GM06990 (cell line): Measurements from ENCODE around the gene TBC1D9B.

Source experiments
- DNase-seq: peaks from one replicate; pipeline ENCODE4 v3.0.0-alpha.2; 2011; ENCODE audit not compliant: insufficient read length; ENCODE audit errors: extremely low read depth
- H3K27me3 ChIP-seq: replicated peaks from 2 replicates; pipeline ENCODE4 v1.6.0; 2011; ENCODE audit warnings: low read length; ENCODE audit not compliant: control insufficient read depth, insufficient read depth
- H3K36me3 ChIP-seq: 2 replicates; pipeline ENCODE4 v1.5.1; 2011; ENCODE audit warnings: low read length; ENCODE audit not compliant: control insufficient read depth, insufficient read depth
- H3K4me3 ChIP-seq: replicated peaks from 2 replicates; pipeline ENCODE4 v1.5.1; 2011; ENCODE audit warnings: low read depth, mild to moderate bottlenecking, control low read depth, low read length
- CTCF ChIP-seq: IDR thresholded peaks from 2 replicates; pipeline ENCODE4 v1.5.1; 2011; ENCODE audit warnings: low read length, control low read depth, mild to moderate bottlenecking, inconsistent platforms; ENCODE audit not compliant: insufficient read depth, poor library complexity, severe bottlenecking

Gene TBC1D9B

GRCh38 chr5:179822059-179822432 is 85.7 kb downstream of the TBC1D9B start:
- Histone ChIP-seq H3K36me3 (peaks cover 23% of the 10 kb centered on the region), H3K4me3 (peak overlapping the region; percentile 82), H3K27me3 (no peaks in the 10 kb centered on the region)
- TF ChIP-seq CTCF, result no peak
- DNase-seq, result no peak

GRCh38 chr5:179821298-179822058 is 86.2 kb downstream of the TBC1D9B start:
- DNase-seq, result peak; percentile 86
- TF ChIP-seq CTCF, result no peak

GRCh38 chr5:179820483-179821297 is 87.0 kb downstream of the TBC1D9B start, which contains the start of gene SQSTM1:
TSS of gene SQSTM1 (plus strand) at chr5:179820905. CDS start at chr5:179820937, 32 bp downstream.
- no peak for TF ChIP-seq CTCF
- DNase-seq, result peak; percentile 88
- Histone ChIP-seq H3K4me3 (peak within 1 kb of the TSS; percentile 82), H3K36me3 (peaks cover 16% of the 10 kb centered on the region), H3K27me3 (no peaks in the 10 kb centered on the region)

More at GRCh38 chr5:179821298-179822058, 86.2 kb downstream of the TBC1D9B start:
- Histone ChIP-seq H3K36me3 (peaks cover 20% of the 10 kb centered on the region), H3K4me3 (peak overlapping the region; percentile 82), H3K27me3 (no peaks in the 10 kb centered on the region)

- H3K36me3 ChIP-seq, result peaks cover 11% of the 10 kb centered on the region
- peak; percentile 57 for DNase-seq
- H3K4me3 ChIP-seq, result peak overlapping the region; percentile 82
Measured at GRCh38 chr5:179820127-179820482, 87.6 kb downstream of the TBC1D9B start.

More at GRCh38 chr5:179820127-179820482, 87.6 kb downstream of the TBC1D9B start:
- TF ChIP-seq CTCF, result no peak
- no peaks in the 10 kb centered on the region for H3K27me3 ChIP-seq
